HEK293 (cell line): ENCODE data around the gene CNPY2.

Experiments used
- CTCF ChIA-PET: fragments of 350-600 bp; formaldehyde crosslinking; extraction: SDS; loops from one replicate; lab custom pipeline; 2021; ENCODE audit warnings: antibody characterized with exemption; lab: Yijun Ruan, JAX
- POLR2A ChIA-PET: fragments of 300-600 bp; formaldehyde crosslinking; extraction: SDS; loops from one replicate; lab custom pipeline; 2020; ENCODE audit warnings: antibody characterized with exemption, inconsistent platforms; lab: Yijun Ruan, JAX
- H3K27ac ChIP-seq: fragments of 200-500 bp; sonication (Bioruptor generic); 2 replicates; pipeline ENCODE4 v1.5.1; 2014; ENCODE audit warnings: low read depth, low read length, control low read depth, inconsistent platforms; ENCODE audit errors: extremely low read depth
- H3K36me3 ChIP-seq, 2 experiments: fragments of 200-500 bp in 1 of 2; sonication (Bioruptor generic) in 1 of 2; 1 replicate in 1 of 2; 2 replicates in 1 of 2; pipeline ENCODE4 v1.5.1; 2014 to 2017; ENCODE audit warnings: inconsistent platforms in 2 of 2, low read length in 2 of 2; ENCODE audit not compliant: control insufficient read depth in 2 of 2, insufficient read depth in 1 of 2
- H3K4me1 ChIP-seq: fragments of 200-500 bp; sonication (Bioruptor generic); 2 replicates; pipeline ENCODE4 v1.5.1; 2014; ENCODE audit warnings: mild to moderate bottlenecking, low read length, inconsistent platforms; ENCODE audit not compliant: control insufficient read depth, insufficient read depth
- H3K4me3 ChIP-seq: 2 replicates; pipeline ENCODE4 v1.5.1; 2011; ENCODE audit warnings: low read depth, mild to moderate bottlenecking, control low read depth, low read length, moderate library complexity
- H3K9me3 ChIP-seq: fragments of 200-500 bp; sonication (Bioruptor generic); 2 replicates; pipeline ENCODE4 v1.5.1; 2014; ENCODE audit warnings: low read depth, low read length, inconsistent platforms; ENCODE audit not compliant: control insufficient read depth, insufficient read depth
- ELK4 ChIP-seq: IDR thresholded peaks from 2 replicates; pipeline ENCODE4 v1.6.1; 2011; ENCODE audit warnings: mild to moderate bottlenecking, low read depth, low read length, borderline replicate concordance
- HOXA7 ChIP-seq: sonication (generic); formaldehyde crosslinking; IDR thresholded peaks from 2 replicates; pipeline ENCODE4 v1.8.1; 2022; ENCODE audit warnings: missing genetic modification reagents, borderline replicate concordance
- ZBTB17 ChIP-seq: fragments of 450-650 bp; formaldehyde crosslinking; IDR thresholded peaks from 2 replicates; pipeline ENCODE4 v1.5.1; 2016; ENCODE audit warnings: missing biosample characterization, missing genetic modification characterization
- ZNF112 ChIP-seq: fragments of 450-650 bp; formaldehyde crosslinking; IDR thresholded peaks from 2 replicates; pipeline ENCODE4 v1.5.0; 2017; ENCODE audit warnings: missing biosample characterization, missing genetic modification characterization
- ZNF121 ChIP-seq: fragments of 450-650 bp; formaldehyde crosslinking; IDR thresholded peaks from 2 replicates; pipeline ENCODE4 v1.5.1; 2016; ENCODE audit warnings: missing biosample characterization, missing genetic modification characterization
- ZNF138 ChIP-seq: fragments of 450-650 bp; formaldehyde crosslinking; IDR thresholded peaks from 2 replicates; pipeline ENCODE4 v1.5.1; 2016; ENCODE audit warnings: missing biosample characterization, missing genetic modification characterization, borderline replicate concordance
- ZNF174 ChIP-seq: fragments of 450-650 bp; formaldehyde crosslinking; IDR thresholded peaks from 2 replicates; pipeline ENCODE4 v1.5.0; 2017; ENCODE audit warnings: missing biosample characterization, mild to moderate bottlenecking, missing genetic modification characterization
- ZNF24 ChIP-seq: fragments of 450-650 bp; formaldehyde crosslinking; IDR thresholded peaks from 2 replicates; pipeline ENCODE4 v1.5.1; 2016; ENCODE audit warnings: missing biosample characterization, missing genetic modification characterization
- ZNF248 ChIP-seq: fragments of 450-650 bp; formaldehyde crosslinking; IDR thresholded peaks from 2 replicates; pipeline ENCODE4 v1.5.1; 2017; ENCODE audit warnings: missing biosample characterization, missing genetic modification characterization
- ZNF335 ChIP-seq: fragments of 450-650 bp; formaldehyde crosslinking; conservative IDR thresholded peaks from 2 replicates; pipeline ENCODE4 v1.5.1; 2016; ENCODE audit warnings: missing biosample characterization, missing genetic modification characterization
- ZNF521 ChIP-seq: fragments of 450-650 bp; formaldehyde crosslinking; IDR thresholded peaks from 2 replicates; pipeline ENCODE4 v1.5.1; 2017; ENCODE audit warnings: missing biosample characterization, mild to moderate bottlenecking, missing genetic modification characterization
- ZNF544 ChIP-seq: fragments of 450-650 bp; formaldehyde crosslinking; IDR thresholded peaks from 2 replicates; pipeline ENCODE4 v1.5.0; 2017; ENCODE audit warnings: missing biosample characterization, missing genetic modification characterization
- ZNF558 ChIP-seq: fragments of 450-650 bp; formaldehyde crosslinking; IDR thresholded peaks from 2 replicates; pipeline ENCODE4 v1.5.1; 2016; ENCODE audit warnings: missing biosample characterization, missing genetic modification characterization
- ZNF626 ChIP-seq: fragments of 450-650 bp; sonication (Bioruptor Pico); formaldehyde crosslinking; IDR thresholded peaks from 2 replicates; pipeline ENCODE4 v1.5.1; 2018; ENCODE audit warnings: missing biosample characterization, missing genetic modification characterization, inconsistent platforms
- ZNF792 ChIP-seq: fragments of 450-650 bp; formaldehyde crosslinking; IDR thresholded peaks from 2 replicates; pipeline ENCODE4 v1.5.1; 2016; ENCODE audit warnings: missing biosample characterization, missing genetic modification characterization
- ZNF837 ChIP-seq: fragments of 450-650 bp; formaldehyde crosslinking; IDR thresholded peaks from 2 replicates; pipeline ENCODE4 v1.5.1; 2016; ENCODE audit warnings: missing biosample characterization, missing genetic modification characterization
- TF ChIP-seq, protein P1 (sequence below): fragments of 450-650 bp; formaldehyde crosslinking; IDR thresholded peaks from 2 replicates; pipeline ENCODE4 v1.5.1; 2016; ENCODE audit warnings: missing biosample characterization, missing genetic modification characterization
- TF ChIP-seq, protein P2 (sequence below): fragments of 450-650 bp; formaldehyde crosslinking; IDR thresholded peaks from 2 replicates; pipeline ENCODE4 v1.5.1; 2016; ENCODE audit warnings: missing biosample characterization, missing genetic modification characterization, borderline replicate concordance
- TF ChIP-seq, protein P3 (sequence below): fragments of 450-650 bp; formaldehyde crosslinking; conservative IDR thresholded peaks from 2 replicates; pipeline ENCODE4 v1.5.1; 2016; ENCODE audit warnings: low read depth, missing biosample characterization, missing genetic modification characterization

Gene CNPY2

DNA sequence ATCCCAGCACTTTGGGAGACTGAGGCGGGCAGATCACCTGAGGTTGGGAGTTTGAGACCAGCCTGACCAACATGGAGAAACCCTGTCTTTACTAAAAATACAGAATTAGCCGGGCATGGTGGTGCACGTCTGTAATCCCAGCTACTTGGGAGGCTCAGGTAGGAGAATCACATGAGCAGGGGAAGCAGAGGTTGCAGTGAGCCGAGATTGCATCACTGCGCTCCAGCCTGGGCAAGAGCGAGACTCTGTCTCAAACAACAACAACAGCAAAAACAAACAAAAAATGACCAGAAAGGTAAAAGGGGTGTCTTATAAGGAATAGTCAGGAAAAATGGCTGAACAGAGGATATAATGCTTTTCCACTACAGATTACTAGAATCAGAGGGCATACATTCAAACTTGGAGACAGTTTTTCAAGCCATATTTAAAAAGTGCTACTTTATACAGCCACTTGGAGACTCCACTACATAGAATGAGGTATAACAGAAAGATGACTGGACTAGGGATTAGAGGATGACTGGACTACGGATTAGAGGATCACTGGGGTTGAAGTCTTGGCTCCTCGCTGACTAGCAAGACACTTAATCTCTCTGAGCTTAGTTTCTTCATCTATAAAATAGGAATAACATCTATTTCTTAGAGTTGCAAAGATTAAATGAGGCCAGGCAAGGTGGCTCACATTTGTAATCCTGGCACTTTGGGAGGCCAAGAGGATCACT, 10.8 kb downstream of the CNPY2 start:
- TF ChIP-seq, protein P1, sequence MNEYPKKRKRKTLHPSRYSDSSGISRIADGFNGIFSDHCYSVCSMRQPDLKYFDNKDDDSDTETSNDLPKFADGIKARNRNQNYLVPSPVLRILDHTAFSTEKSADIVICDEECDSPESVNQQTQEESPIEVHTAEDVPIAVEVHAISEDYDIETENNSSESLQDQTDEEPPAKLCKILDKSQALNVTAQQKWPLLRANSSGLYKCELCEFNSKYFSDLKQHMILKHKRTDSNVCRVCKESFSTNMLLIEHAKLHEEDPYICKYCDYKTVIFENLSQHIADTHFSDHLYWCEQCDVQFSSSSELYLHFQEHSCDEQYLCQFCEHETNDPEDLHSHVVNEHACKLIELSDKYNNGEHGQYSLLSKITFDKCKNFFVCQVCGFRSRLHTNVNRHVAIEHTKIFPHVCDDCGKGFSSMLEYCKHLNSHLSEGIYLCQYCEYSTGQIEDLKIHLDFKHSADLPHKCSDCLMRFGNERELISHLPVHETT (tag by site-specific recombination): no peak
- TF ChIP-seq, protein P2, sequence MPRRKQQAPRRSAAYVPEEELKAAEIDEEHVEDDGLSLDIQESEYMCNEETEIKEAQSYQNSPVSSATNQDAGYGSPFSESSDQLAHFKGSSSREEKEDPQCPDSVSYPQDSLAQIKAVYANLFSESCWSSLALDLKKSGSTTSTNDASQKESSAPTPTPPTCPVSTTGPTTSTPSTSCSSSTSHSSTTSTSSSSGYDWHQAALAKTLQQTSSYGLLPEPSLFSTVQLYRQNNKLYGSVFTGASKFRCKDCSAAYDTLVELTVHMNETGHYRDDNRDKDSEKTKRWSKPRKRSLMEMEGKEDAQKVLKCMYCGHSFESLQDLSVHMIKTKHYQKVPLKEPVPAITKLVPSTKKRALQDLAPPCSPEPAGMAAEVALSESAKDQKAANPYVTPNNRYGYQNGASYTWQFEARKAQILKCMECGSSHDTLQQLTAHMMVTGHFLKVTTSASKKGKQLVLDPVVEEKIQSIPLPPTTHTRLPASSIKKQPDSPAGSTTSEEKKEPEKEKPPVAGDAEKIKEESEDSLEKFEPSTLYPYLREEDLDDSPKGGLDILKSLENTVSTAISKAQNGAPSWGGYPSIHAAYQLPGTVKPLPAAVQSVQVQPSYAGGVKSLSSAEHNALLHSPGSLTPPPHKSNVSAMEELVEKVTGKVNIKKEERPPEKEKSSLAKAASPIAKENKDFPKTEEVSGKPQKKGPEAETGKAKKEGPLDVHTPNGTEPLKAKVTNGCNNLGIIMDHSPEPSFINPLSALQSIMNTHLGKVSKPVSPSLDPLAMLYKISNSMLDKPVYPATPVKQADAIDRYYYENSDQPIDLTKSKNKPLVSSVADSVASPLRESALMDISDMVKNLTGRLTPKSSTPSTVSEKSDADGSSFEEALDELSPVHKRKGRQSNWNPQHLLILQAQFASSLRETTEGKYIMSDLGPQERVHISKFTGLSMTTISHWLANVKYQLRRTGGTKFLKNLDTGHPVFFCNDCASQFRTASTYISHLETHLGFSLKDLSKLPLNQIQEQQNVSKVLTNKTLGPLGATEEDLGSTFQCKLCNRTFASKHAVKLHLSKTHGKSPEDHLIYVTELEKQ (tag by site-specific recombination): no peak
- H3K36me3 ChIP-seq: peaks cover 53 to 56% of the 10 kb centered on the region in 2 experiments
- H3K4me1 ChIP-seq: no peaks in the 10 kb centered on the region; the same call in 1 of the 2 replicates
- ChIA-PET CTCF (interaction anchor here (1.4 kb wide), 1 partner anchor 47 kb away, joined by 3 read pairs; the partner anchor contains the start of gene ANKRD52), POLR2A (no interaction called here)
- H3K27ac ChIP-seq: no peak overlapping the region
- no peaks in the 10 kb centered on the region for H3K9me3 ChIP-seq
- H3K4me3 ChIP-seq: no peak overlapping the region

DNA sequence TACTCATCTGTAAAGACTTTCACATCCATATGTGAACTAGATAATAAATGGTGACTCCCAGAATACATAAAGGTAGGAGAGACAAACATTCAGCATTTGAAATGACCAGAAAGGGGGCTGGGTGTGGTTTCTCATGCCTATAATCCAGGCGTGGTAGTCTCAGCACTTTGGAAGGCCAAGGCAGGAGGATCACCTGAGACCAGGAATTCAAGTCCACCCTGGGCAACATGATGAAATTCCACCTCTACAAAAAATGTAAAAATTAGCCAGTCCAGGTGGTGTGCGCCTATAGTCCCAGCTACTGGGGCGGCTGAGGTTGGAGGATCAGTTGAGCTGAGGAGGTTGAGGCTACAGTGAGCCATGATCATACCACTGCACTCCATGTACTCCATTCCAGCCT, 11.5 kb downstream of the CNPY2 start:
- H3K9me3 ChIP-seq: no peaks in the 10 kb centered on the region
- peaks cover 46 to 51% of the 10 kb centered on the region in 2 experiments for H3K36me3 ChIP-seq
- H3K4me3 ChIP-seq: no peak overlapping the region
- no peaks in the 10 kb centered on the region; the same call in 1 of the 2 replicates for H3K4me1 ChIP-seq
- CTCF ChIA-PET: interaction anchor here (1.4 kb wide), 1 partner anchor 46 kb away, joined by 3 read pairs; the partner anchor contains the start of gene ANKRD52
- no peak overlapping the region for H3K27ac ChIP-seq
- TF ChIP-seq HOXA7 (no peak), ZNF792 (tag by site-specific recombination) (no peak)
- POLR2A ChIA-PET: no interaction called here

DNA sequence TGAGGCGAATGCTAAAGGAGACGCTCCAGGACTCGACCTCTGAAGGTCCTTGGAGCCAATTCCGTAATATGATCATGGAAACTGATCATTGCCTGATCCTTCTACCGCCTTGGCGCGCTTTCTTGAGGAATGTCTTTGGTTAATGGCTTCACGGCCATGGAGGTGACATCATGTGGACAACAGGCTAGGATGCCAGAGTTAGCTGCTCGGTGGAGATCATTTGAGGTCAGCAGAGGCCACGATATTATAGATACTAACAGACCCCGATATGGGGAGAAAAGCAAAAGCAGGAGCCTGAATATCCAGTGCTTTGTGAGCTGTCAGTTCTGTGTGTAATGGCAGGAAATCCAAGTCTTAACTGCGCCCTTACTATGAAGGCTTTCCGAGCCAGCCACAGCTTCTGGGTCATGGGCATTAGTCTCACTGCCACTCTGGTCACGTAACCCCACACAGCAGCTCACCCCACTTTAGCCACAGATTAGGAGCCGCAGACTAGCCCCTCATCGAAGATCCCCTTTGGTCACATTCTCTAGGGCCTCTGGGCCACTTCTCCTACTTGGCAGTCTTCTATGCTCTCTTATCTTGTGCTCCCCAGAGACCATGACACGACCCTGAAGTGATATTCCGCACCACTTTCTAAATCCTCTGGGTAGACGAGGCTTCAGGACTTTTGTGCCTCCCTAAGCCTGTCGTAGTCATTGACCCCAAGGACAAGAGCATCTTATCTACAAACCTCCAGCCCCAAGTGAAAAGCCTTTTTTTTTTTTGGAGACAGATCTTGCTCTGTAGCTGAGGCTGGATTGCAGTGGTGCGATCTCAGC, 14.9 kb downstream of the CNPY2 start:
- ChIA-PET POLR2A (interaction anchor here (1.2 to 2.8 kb wide), 3 partner anchors 10 to 183 kb away, joined by 5 to 7 read pairs (median 6); partner anchors contain the start of gene ZC3H10), CTCF (interaction anchor here (0.5 to 1.0 kb wide), 5 partner anchors 43 to 221 kb away, joined by 3 to 4 read pairs (median 3); partner anchors contain the start of genes ANKRD52 and RBMS2)
- peaks cover 19 to 53% of the 10 kb centered on the region in 2 experiments; a peak in 2 of 3 replicates for H3K36me3 ChIP-seq
- peaks cover 4% of the 10 kb centered on the region; the same call in 1 of the 2 replicates for H3K4me1 ChIP-seq
- peak overlapping the region; percentile 73 for H3K27ac ChIP-seq
- H3K4me3 ChIP-seq: peak overlapping the region; percentile 38
- no peaks in the 10 kb centered on the region for H3K9me3 ChIP-seq
- no peak for TF ChIP-seq ZNF112
- no peak for TF ChIP-seq ELK4
- TF ChIP-seq ZNF521: no peak
- TF ChIP-seq ZNF248 (tag by site-specific recombination): no peak
- TF ChIP-seq ZNF174 (tag by site-specific recombination): no peak
- peak; percentile 91 for TF ChIP-seq ZBTB17 (tag by site-specific recombination)
- TF ChIP-seq HOXA7: no peak
- TF ChIP-seq, protein P3, sequence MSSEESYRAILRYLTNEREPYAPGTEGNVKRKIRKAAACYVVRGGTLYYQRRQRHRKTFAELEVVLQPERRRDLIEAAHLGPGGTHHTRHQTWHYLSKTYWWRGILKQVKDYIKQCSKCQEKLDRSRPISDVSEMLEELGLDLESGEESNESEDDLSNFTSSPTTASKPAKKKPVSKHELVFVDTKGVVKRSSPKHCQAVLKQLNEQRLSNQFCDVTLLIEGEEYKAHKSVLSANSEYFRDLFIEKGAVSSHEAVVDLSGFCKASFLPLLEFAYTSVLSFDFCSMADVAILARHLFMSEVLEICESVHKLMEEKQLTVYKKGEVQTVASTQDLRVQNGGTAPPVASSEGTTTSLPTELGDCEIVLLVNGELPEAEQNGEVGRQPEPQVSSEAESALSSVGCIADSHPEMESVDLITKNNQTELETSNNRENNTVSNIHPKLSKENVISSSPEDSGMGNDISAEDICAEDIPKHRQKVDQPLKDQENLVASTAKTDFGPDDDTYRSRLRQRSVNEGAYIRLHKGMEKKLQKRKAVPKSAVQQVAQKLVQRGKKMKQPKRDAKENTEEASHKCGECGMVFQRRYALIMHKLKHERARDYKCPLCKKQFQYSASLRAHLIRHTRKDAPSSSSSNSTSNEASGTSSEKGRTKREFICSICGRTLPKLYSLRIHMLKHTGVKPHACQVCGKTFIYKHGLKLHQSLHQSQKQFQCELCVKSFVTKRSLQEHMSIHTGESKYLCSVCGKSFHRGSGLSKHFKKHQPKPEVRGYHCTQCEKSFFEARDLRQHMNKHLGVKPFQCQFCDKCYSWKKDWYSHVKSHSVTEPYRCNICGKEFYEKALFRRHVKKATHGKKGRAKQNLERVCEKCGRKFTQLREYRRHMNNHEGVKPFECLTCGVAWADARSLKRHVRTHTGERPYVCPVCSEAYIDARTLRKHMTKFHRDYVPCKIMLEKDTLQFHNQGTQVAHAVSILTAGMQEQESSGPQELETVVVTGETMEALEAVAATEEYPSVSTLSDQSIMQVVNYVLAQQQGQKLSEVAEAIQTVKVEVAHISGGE (tag by site-specific recombination): no peak
- no peak for TF ChIP-seq ZNF121 (tag by site-specific recombination)
- no peak for TF ChIP-seq ZNF138
- peak; percentile 98 for TF ChIP-seq ZNF335 (tag by site-specific recombination)
- TF ChIP-seq ZNF544: no peak
- TF ChIP-seq ZNF24: no peak
- TF ChIP-seq ZNF837 (tag by site-specific recombination): no peak
- no peak; the same call in 1 of the 2 replicates for TF ChIP-seq ZNF558 (tag by site-specific recombination)
- TF ChIP-seq ZNF626 (tag by site-specific recombination): no peak
